Endodermal cell (in vitro differentiated cells): ENCODE measurements around the gene COA5. TPM values are rescaled to one million over a fixed set of nuclear protein-coding genes. Genes with fewer than 3 reads are reported as not detected.
A peak's percentile ranks its signal among the peaks of the same experiment; 100 is the strongest.
"Not testable (repeated sequence)": the region's sequence is repeated elsewhere in the genome, so short reads cannot be mapped to it uniquely, and the experiment has no call there.

Experiments
- DNase-seq: peaks from one replicate; pipeline ENCODE4 v3.0.0-alpha.2; 2017
- H3K27ac ChIP-seq: 2 replicates; pipeline ENCODE4 v1.5.1; 2013; ENCODE audit warnings: mild to moderate bottlenecking, low read depth, low read length, moderate library complexity
- H3K27me3 ChIP-seq: 2 replicates; pipeline ENCODE4 v1.6.1; 2013; ENCODE audit warnings: mild to moderate bottlenecking, low read length, moderate library complexity; ENCODE audit not compliant: insufficient read depth, control insufficient read depth, poor library complexity, severe bottlenecking
- H3K36me3 ChIP-seq: 2 replicates; pipeline ENCODE4 v1.7.0; 2013; ENCODE audit warnings: mild to moderate bottlenecking, low read length, moderate library complexity; ENCODE audit not compliant: control insufficient read depth, insufficient read depth
- H3K4me1 ChIP-seq: one replicate; pipeline ENCODE4 v1.7.0; 2013; ENCODE audit warnings: low read length; ENCODE audit not compliant: control insufficient read depth, insufficient read depth
- H3K4me3 ChIP-seq: 2 replicates; pipeline ENCODE4 v1.5.1; 2013; ENCODE audit warnings: mild to moderate bottlenecking, low read length, moderate library complexity
- H3K9ac ChIP-seq: 2 replicates; pipeline ENCODE4 v1.6.1; 2013; ENCODE audit warnings: mild to moderate bottlenecking, low read length, moderate library complexity; ENCODE audit not compliant: poor library complexity, severe bottlenecking; ENCODE audit errors: extremely low read depth
- H3K9me3 ChIP-seq: 2 replicates; pipeline ENCODE4 v1.6.1; 2013; ENCODE audit warnings: mild to moderate bottlenecking, low read length, moderate library complexity; ENCODE audit not compliant: control insufficient read depth
- H3K27ac Mint-ChIP-seq: 2 replicates; pipeline ENCODE4 v1.8.0; 2020; ENCODE audit warnings: mixed read lengths
- H3K27me3 Mint-ChIP-seq: 2 replicates; pipeline ENCODE4 v1.8.0; 2021; ENCODE audit warnings: mild to moderate bottlenecking, mixed read lengths; ENCODE audit not compliant: insufficient read depth
- H3K36me3 Mint-ChIP-seq: 2 replicates; pipeline ENCODE4 v1.8.0; 2020; ENCODE audit warnings: low read depth, mixed read lengths
- H3K4me1 Mint-ChIP-seq: 2 replicates; pipeline ENCODE4 v1.8.0; 2020; ENCODE audit warnings: mixed read lengths
- H3K4me3 Mint-ChIP-seq: 2 replicates; pipeline ENCODE4 v1.8.0; 2020; ENCODE audit warnings: mild to moderate bottlenecking, moderate library complexity, mixed read lengths
- H3K9me3 Mint-ChIP-seq: 2 replicates; pipeline ENCODE4 v1.8.0; 2020; ENCODE audit warnings: mild to moderate bottlenecking, mixed read lengths
- CTCF ChIP-seq: fragments of 200-600 bp; sonication (generic); conservative IDR thresholded peaks from 2 replicates; pipeline ENCODE4 v1.5.0; 2021; ENCODE audit warnings: antibody characterized with exemption, mild to moderate bottlenecking
- WGBS, 2 experiments: methylation state at CpG; one replicate each; pipeline versions ENCODE4 v1.1.5 to v1.1.7; 2013; ENCODE audit warnings: missing lambda C conversion rate in 2 of 2, mixed read lengths in 1 of 2; ENCODE audit not compliant: insufficient coverage in 1 of 2, insufficient read length in 1 of 2; 5-methylcytosine and 5-hydroxymethylcytosine counted together
- total RNA-seq, 2 donors: library from RNA; stranded (reverse); fragmentation: NEBNext Ultra II Directional in 1 of 2; extraction: Animal tissue kit (Norgen Biotek cat#: 25700) in 1 of 2; gene quantifications; 2 replicates in 1 of 2; 3 replicates in 1 of 2; pipeline ENCODE4 v1.2.1, GENCODE V29; 2021

Gene COA5
- total RNA-seq, 2 donors from 2014 or later, result 34.1 to 44.9 TPM

- no peaks in the 10 kb centered on the region for H3K27me3 ChIP-seq
- Mint-ChIP-seq H3K36me3 (peaks cover 75% of the 10 kb centered on the region), H3K9me3 (peaks cover 4% of the 10 kb centered on the region), H3K27ac (no peak overlapping the region), H3K4me3 (no peak overlapping the region), H3K4me1 (peaks cover 12% of the 10 kb centered on the region), H3K27me3 (no peaks in the 10 kb centered on the region)
- no peak for DNase-seq
- peaks cover 67% of the 10 kb centered on the region for H3K36me3 ChIP-seq
- no peak overlapping the region for H3K27ac ChIP-seq
- no peak overlapping the region for H3K4me3 ChIP-seq
- H3K4me1 ChIP-seq, result peaks cover 5% of the 10 kb centered on the region
- no CpG with 5 or more reads among the region's 1 CpG for WGBS, 2 experiments
- peaks cover 4% of the 10 kb centered on the region for H3K9me3 ChIP-seq
- no peak overlapping the region for H3K9ac ChIP-seq
- no peak for TF ChIP-seq CTCF
These were observed 9.4 kb downstream of the COA5 start for GRCh38 chr2:98598781-98599428.

DNA sequence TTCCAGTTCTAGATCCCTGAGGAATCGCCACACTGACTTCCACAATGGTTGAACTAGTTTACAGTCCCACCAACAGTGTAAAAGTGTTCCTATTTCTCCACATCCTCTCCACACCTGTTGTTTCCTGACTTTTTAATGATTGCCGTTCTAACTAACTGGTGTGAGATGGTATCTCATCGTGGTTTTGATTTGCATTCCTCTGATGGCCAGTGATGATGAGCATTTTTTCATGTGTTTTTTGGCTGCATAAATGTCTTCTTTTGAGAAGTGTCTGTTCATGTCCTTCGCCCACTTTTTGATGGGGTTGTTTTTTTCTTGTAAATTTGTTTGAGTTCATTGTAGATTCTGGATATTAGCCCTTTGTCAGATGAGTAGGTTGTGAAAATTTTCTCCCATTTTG is 13.6 kb downstream of the COA5 start:
- H3K4me1 ChIP-seq, H3K4me1 Mint-ChIP-seq, H3K9ac ChIP-seq, DNase-seq, H3K4me3 Mint-ChIP-seq, H3K27ac ChIP-seq, H3K27me3 ChIP-seq, H3K4me3 ChIP-seq, H3K27me3 Mint-ChIP-seq, H3K27ac Mint-ChIP-seq: not testable (repeated sequence)
- H3K36me3 Mint-ChIP-seq, result peaks cover 80% of the 10 kb centered on the region
- peaks cover 82% of the 10 kb centered on the region for H3K36me3 ChIP-seq
- WGBS, 2 experiments, result 100% methylated on average over 1 of the region's 4 CpGs; no CpG with 5 or more reads in 1 of the 2 experiments
- H3K9me3 Mint-ChIP-seq, result peaks cover 11% of the 10 kb centered on the region
- H3K9me3 ChIP-seq, result peaks cover 15% of the 10 kb centered on the region

GRCh38 chr2:98592565-98592964 is 15.7 kb downstream of the COA5 start:
- H3K9me3 ChIP-seq, result peaks cover 15% of the 10 kb centered on the region
- TF ChIP-seq CTCF, result no peak
- no peak overlapping the region for H3K27ac Mint-ChIP-seq
- H3K4me1 Mint-ChIP-seq, result no peaks in the 10 kb centered on the region
- H3K4me1 ChIP-seq, result no peaks in the 10 kb centered on the region
- H3K4me3 Mint-ChIP-seq, result no peak overlapping the region
- no peak for DNase-seq
- no peak overlapping the region for H3K27ac ChIP-seq
- H3K36me3 Mint-ChIP-seq, result peaks cover 70% of the 10 kb centered on the region
- no peak overlapping the region for H3K4me3 ChIP-seq
- no peaks in the 10 kb centered on the region for H3K27me3 Mint-ChIP-seq
- no peaks in the 10 kb centered on the region for H3K27me3 ChIP-seq
- no peak overlapping the region for H3K9ac ChIP-seq
- peaks cover 86% of the 10 kb centered on the region for H3K36me3 ChIP-seq
- H3K9me3 Mint-ChIP-seq, result peaks cover 11% of the 10 kb centered on the region
- WGBS, 2 experiments, result 96% methylated on average over 3 to 8 of the region's 8 CpGs

DNA sequence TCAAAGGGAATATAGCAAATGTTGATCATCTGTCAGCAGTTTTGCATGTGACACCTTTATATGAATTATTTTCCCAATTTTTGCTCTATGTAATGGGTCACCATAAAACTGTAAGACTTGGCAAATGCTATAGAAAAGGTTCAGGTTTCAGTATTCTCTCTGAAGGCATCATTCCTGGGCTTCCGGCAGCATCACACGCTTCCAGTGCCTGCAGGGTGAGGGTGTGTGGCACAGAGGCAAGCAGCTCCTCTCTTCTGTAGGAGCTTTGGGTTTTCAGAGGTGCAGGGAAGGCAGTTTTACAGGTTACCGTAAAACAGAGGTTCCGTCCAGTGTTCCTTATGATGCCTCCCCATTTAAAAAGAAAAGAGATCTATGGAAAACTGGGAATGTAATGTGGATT is 18.8 kb downstream of the COA5 start:
- H3K27me3 ChIP-seq, result no peaks in the 10 kb centered on the region
- no peak overlapping the region for H3K9ac ChIP-seq
- no peaks in the 10 kb centered on the region for H3K4me1 ChIP-seq
- H3K27ac ChIP-seq, result no peak overlapping the region
- peaks cover 15% of the 10 kb centered on the region for H3K9me3 ChIP-seq
- H3K4me3 ChIP-seq, result no peak overlapping the region
- H3K27ac Mint-ChIP-seq, result no peak overlapping the region
- DNase-seq, result peak; percentile 5
- peaks cover 8% of the 10 kb centered on the region for H3K4me1 Mint-ChIP-seq
- H3K36me3 Mint-ChIP-seq, result peaks cover 63% of the 10 kb centered on the region
- peaks cover 10% of the 10 kb centered on the region for H3K9me3 Mint-ChIP-seq
- WGBS, 2 experiments, result 85 to 97% methylated on average over 3 to 4 of the region's 4 CpGs
- H3K36me3 ChIP-seq, result peaks cover 98% of the 10 kb centered on the region
- TF ChIP-seq CTCF, result no peak
- H3K4me3 Mint-ChIP-seq, result no peak overlapping the region
- H3K27me3 Mint-ChIP-seq, result no peaks in the 10 kb centered on the region
